Ishikawa (cell line): Measurements from ENCODE around the gene SUGP1.

Experiments used
- EP300 ChIP-seq: IDR thresholded peaks from 2 replicates; pipeline ENCODE4 v1.6.1; 2012; ENCODE audit warnings: borderline replicate concordance
- FOXM1 ChIP-seq: IDR thresholded peaks from 2 replicates; pipeline ENCODE4 v1.6.1; 2012; ENCODE audit warnings: low read depth, borderline replicate concordance
- TCF12 ChIP-seq: IDR thresholded peaks from 2 replicates; pipeline ENCODE4 v1.6.1; 2012; ENCODE audit warnings: low read depth
- TEAD4 ChIP-seq: IDR thresholded peaks from 2 replicates; pipeline ENCODE4 v1.6.1; 2012
- YY1 ChIP-seq: IDR thresholded peaks from 2 replicates; pipeline ENCODE4 v1.6.1; 2012; ENCODE audit warnings: low read depth
- TF ChIP-seq, protein P1 (sequence below): IDR thresholded peaks from 2 replicates; pipeline ENCODE4 v1.6.1; 2012; ENCODE audit warnings: low read depth, mild to moderate bottlenecking
- TF ChIP-seq, protein P2 (sequence below): IDR thresholded peaks from 2 replicates; pipeline ENCODE4 v1.6.1; 2012
- TF ChIP-seq, protein P3 (sequence below): IDR thresholded peaks from 2 replicates; pipeline ENCODE4 v1.6.1; 2012

DNA sequence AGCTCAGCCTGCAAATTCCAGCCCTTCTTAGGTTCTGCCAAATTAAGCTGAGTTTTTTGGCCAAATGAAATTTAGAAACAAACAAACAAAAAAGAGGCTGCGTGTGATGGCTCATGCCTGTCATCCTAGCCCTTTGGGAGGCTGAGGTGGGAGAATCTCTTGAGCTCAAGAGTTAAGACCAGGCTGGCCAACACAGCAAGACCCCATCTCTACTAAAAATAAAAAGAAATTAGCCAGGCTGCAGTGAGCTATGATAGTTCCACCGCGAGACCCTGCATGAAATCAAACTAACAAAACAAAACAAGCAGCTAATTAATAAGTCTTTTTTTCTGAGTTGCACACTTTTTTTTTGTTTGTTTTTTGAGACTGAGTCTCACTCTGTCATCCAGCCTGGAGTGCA lies 90.6 kb downstream of the SUGP1 start:
- no peak for TF ChIP-seq TCF12
- TF ChIP-seq TEAD4, result no peak
- TF ChIP-seq, protein P1, sequence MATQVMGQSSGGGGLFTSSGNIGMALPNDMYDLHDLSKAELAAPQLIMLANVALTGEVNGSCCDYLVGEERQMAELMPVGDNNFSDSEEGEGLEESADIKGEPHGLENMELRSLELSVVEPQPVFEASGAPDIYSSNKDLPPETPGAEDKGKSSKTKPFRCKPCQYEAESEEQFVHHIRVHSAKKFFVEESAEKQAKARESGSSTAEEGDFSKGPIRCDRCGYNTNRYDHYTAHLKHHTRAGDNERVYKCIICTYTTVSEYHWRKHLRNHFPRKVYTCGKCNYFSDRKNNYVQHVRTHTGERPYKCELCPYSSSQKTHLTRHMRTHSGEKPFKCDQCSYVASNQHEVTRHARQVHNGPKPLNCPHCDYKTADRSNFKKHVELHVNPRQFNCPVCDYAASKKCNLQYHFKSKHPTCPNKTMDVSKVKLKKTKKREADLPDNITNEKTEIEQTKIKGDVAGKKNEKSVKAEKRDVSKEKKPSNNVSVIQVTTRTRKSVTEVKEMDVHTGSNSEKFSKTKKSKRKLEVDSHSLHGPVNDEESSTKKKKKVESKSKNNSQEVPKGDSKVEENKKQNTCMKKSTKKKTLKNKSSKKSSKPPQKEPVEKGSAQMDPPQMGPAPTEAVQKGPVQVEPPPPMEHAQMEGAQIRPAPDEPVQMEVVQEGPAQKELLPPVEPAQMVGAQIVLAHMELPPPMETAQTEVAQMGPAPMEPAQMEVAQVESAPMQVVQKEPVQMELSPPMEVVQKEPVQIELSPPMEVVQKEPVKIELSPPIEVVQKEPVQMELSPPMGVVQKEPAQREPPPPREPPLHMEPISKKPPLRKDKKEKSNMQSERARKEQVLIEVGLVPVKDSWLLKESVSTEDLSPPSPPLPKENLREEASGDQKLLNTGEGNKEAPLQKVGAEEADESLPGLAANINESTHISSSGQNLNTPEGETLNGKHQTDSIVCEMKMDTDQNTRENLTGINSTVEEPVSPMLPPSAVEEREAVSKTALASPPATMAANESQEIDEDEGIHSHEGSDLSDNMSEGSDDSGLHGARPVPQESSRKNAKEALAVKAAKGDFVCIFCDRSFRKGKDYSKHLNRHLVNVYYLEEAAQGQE, result no peak
- TF ChIP-seq, protein P2, sequence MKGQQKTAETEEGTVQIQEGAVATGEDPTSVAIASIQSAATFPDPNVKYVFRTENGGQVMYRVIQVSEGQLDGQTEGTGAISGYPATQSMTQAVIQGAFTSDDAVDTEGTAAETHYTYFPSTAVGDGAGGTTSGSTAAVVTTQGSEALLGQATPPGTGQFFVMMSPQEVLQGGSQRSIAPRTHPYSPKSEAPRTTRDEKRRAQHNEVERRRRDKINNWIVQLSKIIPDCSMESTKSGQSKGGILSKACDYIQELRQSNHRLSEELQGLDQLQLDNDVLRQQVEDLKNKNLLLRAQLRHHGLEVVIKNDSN, result no peak
- no peak for TF ChIP-seq FOXM1
- TF ChIP-seq EP300, result no peak
- TF ChIP-seq, protein P3, sequence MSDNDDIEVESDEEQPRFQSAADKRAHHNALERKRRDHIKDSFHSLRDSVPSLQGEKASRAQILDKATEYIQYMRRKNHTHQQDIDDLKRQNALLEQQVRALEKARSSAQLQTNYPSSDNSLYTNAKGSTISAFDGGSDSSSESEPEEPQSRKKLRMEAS, result no peak
- no peak for TF ChIP-seq YY1
